Left lung (tissue), 14 donors: ENCODE data around the gene ZNF879. TPM values are rescaled to one million over a fixed set of nuclear protein-coding genes. Genes with fewer than 3 reads are reported as not detected.

Experiments
- ATAC-seq: fragments of 200-7000 bp; cut with Tn5 transposase; one replicate; pipeline ENCODE4 v1.9.1; 2020; ENCODE audit warnings: moderate library complexity
- DNase-seq, 4 donors: peaks; one replicate each; pipeline ENCODE4 v3.0.0-alpha.2; 2013 to 2020
- H3K27ac ChIP-seq, 2 donors: fragments of 200-600 bp; sonication (generic) in 1 of 2; one replicate each; pipeline versions ENCODE4 v1.5.0 to v1.8.0; 2020 to 2021
- H3K27me3 ChIP-seq, 2 donors: fragments of 200-600 bp; sonication (generic) in 1 of 2; one replicate each; pipeline versions ENCODE4 v1.5.0 to v1.8.0; 2020 to 2021
- H3K36me3 ChIP-seq, 2 donors: fragments of 200-600 bp; sonication (generic) in 1 of 2; one replicate each; pipeline versions ENCODE4 v1.5.0 to v1.8.0; 2020 to 2021
- H3K4me1 ChIP-seq, 2 donors: fragments of 200-600 bp; one replicate each; pipeline ENCODE4 v1.8.0; 2021
- H3K4me3 ChIP-seq, 2 donors: fragments of 200-600 bp; sonication (generic) in 1 of 2; one replicate each; pipeline versions ENCODE4 v1.5.0 to v1.8.0; 2020 to 2021; ENCODE audit warnings: mild to moderate bottlenecking in 1 of 2
- H3K9me3 ChIP-seq, 2 donors: fragments of 200-600 bp; sonication (generic) in 1 of 2; one replicate each; pipeline versions ENCODE4 v1.5.0 to v1.8.0; 2020 to 2021
- CTCF ChIP-seq, 2 donors: fragments of 200-600 bp; sonication (generic) in 1 of 2; IDR thresholded peaks; one replicate each; pipeline versions ENCODE4 v1.5.0 to v1.8.0; 2021; ENCODE audit warnings: antibody characterized with exemption in 2 of 2
- intact Hi-C, 2 donors: fragments of 100-400 bp; cut with DNase I; formaldehyde crosslinking; loops; one replicate each; pipeline versions ENCODE4 v1.11.2 to v1.14.2; 2022
- long read RNA-seq, 12 donors: library from polyadenylated mRNA in 2 of 12; unstranded in 2 of 12; transcript quantifications; one replicate each; pipeline ENCODE4 v2.0.0 and lab custom pipeline, GENCODE V29; 2019 to 2026
- polyA plus RNA-seq, 6 donors: library from polyadenylated mRNA; unstranded; fragments of 120-200 nt; gene quantifications; one replicate each; pipeline ENCODE4 v1.2.1, GENCODE V29; 2013; ENCODE audit not compliant: insufficient read length in 6 of 6
- total RNA-seq, 2 donors: library from RNA; stranded (reverse); fragmentation: NEBNext Ultra II Directional; extraction: Animal tissue kit (Norgen Biotek cat#: 25700); gene quantifications; one replicate each; pipeline ENCODE4 v1.2.1, GENCODE V29; 2021
- donor health status: DM: no; HTN: yes; CAD: no.
- donor health status: DM: no; HTN: no; CAD: no.

Gene ZNF879
- 1 to 10 TPM; 4.5 to 4.7 TPM for total RNA-seq
- polyA plus RNA-seq, result 1 to 10 TPM; 4.6 to 6.8 (median 5.5) TPM
- long read RNA-seq, donor 1, partial matches to known transcripts, result 0 of 2 reads
- long read RNA-seq, donor 1, other reads (novel, unspliced or antisense), result 0 of 2 reads
- long read RNA-seq, donor 2, result 0 reads
- long read RNA-seq, donor 3, result 0 reads
- long read RNA-seq, donor 4, partial matches to known transcripts, result 0 of 4 reads
- long read RNA-seq, donor 4, other reads (novel, unspliced or antisense), result 1 of 4 reads
- long read RNA-seq, donor 5, partial matches to known transcripts, result 0 of 1 reads
- long read RNA-seq, donor 5, other reads (novel, unspliced or antisense), result 0 of 1 reads
- long read RNA-seq, donor 6, partial matches to known transcripts, result 0 of 2 reads
- long read RNA-seq, donor 6, other reads (novel, unspliced or antisense), result 0 of 2 reads
- long read RNA-seq, donor 7, result 0 reads
- long read RNA-seq, donor 8, partial matches to known transcripts, result 0 of 2 reads
- long read RNA-seq, donor 8, other reads (novel, unspliced or antisense), result 0 of 2 reads
- long read RNA-seq, donor 9, result 0 reads
- long read RNA-seq, donor 10, result 0 reads
- long read RNA-seq, donor 11, partial matches to known transcripts, result 0 of 2 reads
- long read RNA-seq, donor 11, other reads (novel, unspliced or antisense), result 0 of 2 reads
- long read RNA-seq, donor 12, partial matches to known transcripts, result 0 of 1 reads
- long read RNA-seq, donor 12, other reads (novel, unspliced or antisense), result 0 of 1 reads

GRCh38 chr5:179023528-179024189, at the start of gene ZNF879:
Gene ZNF879, plus strand, starts transcription at chr5:179023804. Its CDS starts 1,201 bp downstream, at chr5:179025005.
- intact Hi-C loops, result no loop called here

GRCh38 chr5:178981381-178981780, 42.2 kb upstream of the ZNF879 start:
- Histone ChIP-seq H3K27ac (no peak overlapping the region), H3K36me3 (peaks cover 0 to 18% of the 10 kb centered on the region in 2 donors), H3K4me3 (no peak overlapping the region), H3K9me3 (peaks cover 0 to 98% of the 10 kb centered on the region in 2 donors), H3K27me3 (no peaks in the 10 kb centered on the region), H3K4me1 (no peaks in the 10 kb centered on the region)
- ATAC-seq (no peak), DNase-seq (peak in 1 of 4 donors; percentile 40)
- TF ChIP-seq CTCF (IDR thresholded peaks at IDR 0.05), result no peak
- intact Hi-C loops, result no loop called here

More at GRCh38 chr5:179023528-179024189, at the start of gene ZNF879:
- Histone ChIP-seq H3K4me1 (peaks cover 5 to 7% of the 10 kb centered on the region in 2 donors), H3K36me3 (peaks cover 0 to 37% of the 10 kb centered on the region in 2 donors), H3K9me3 (peaks cover 0 to 43% of the 10 kb centered on the region in 2 donors), H3K4me3 (peak within 1 kb of the TSS; percentile 69 to 72), H3K27ac (peak within 1 kb of the TSS; percentile 80), H3K27me3 (no peaks in the 10 kb centered on the region)
- DNase-seq (peak; percentile 95 to 97 (median 95)), ATAC-seq (peak; percentile 99)
- no peak for TF ChIP-seq CTCF (IDR thresholded peaks at IDR 0.05)

GRCh38 chr5:178982941-178983340, 40.7 kb upstream of the ZNF879 start:
- H3K27ac ChIP-seq, result no peak overlapping the region
- H3K4me1 ChIP-seq, result no peaks in the 10 kb centered on the region
- DNase-seq (peak in 1 of 4 donors; percentile 63), ATAC-seq (no peak)
- intact Hi-C loops, result no loop called here
- no peaks in the 10 kb centered on the region for H3K27me3 ChIP-seq
- peaks cover 0 to 13% of the 10 kb centered on the region in 2 donors for H3K36me3 ChIP-seq
- H3K4me3 ChIP-seq, result no peak overlapping the region
- TF ChIP-seq CTCF (IDR thresholded peaks at IDR 0.05), result no peak
- H3K9me3 ChIP-seq, result peaks cover 0 to 96% of the 10 kb centered on the region in 2 donors

GRCh38 chr5:178983728-178984127, 39.9 kb upstream of the ZNF879 start:
- TF ChIP-seq CTCF (IDR thresholded peaks at IDR 0.05), result no peak
- no peak for ATAC-seq
- H3K27ac ChIP-seq, result no peak overlapping the region
- intact Hi-C loops, result no loop called here
- peaks cover 0 to 7% of the 10 kb centered on the region in 2 donors for H3K36me3 ChIP-seq
- DNase-seq, result peak in 1 of 4 donors; percentile 52
- no peaks in the 10 kb centered on the region for H3K4me1 ChIP-seq
- H3K9me3 ChIP-seq, result peaks cover 0 to 96% of the 10 kb centered on the region in 2 donors
- H3K27me3 ChIP-seq, result no peaks in the 10 kb centered on the region
- no peak overlapping the region for H3K4me3 ChIP-seq
